PC-9 (cell line): ENCODE results near the gene IL21.

ENCODE experiments used
- EZH2 ChIP-seq: fragments of 200-600 bp; sonication (generic); IDR thresholded peaks from 2 replicates; pipeline ENCODE4 v1.8.0; 2017; ENCODE audit warnings: antibody characterized with exemption, low read depth
- TF ChIP-seq, protein P1 (sequence below): fragments of 200-600 bp; sonication (generic); conservative IDR thresholded peaks from 2 replicates; pipeline ENCODE4 v1.6.1; 2017; ENCODE audit warnings: mixed run types, antibody characterized with exemption, mild to moderate bottlenecking, moderate library complexity

GRCh38 chr4:122591196-122591595 lies 29.7 kb downstream of the IL21 start:
- no peak for TF ChIP-seq EZH2
- TF ChIP-seq, protein P1, sequence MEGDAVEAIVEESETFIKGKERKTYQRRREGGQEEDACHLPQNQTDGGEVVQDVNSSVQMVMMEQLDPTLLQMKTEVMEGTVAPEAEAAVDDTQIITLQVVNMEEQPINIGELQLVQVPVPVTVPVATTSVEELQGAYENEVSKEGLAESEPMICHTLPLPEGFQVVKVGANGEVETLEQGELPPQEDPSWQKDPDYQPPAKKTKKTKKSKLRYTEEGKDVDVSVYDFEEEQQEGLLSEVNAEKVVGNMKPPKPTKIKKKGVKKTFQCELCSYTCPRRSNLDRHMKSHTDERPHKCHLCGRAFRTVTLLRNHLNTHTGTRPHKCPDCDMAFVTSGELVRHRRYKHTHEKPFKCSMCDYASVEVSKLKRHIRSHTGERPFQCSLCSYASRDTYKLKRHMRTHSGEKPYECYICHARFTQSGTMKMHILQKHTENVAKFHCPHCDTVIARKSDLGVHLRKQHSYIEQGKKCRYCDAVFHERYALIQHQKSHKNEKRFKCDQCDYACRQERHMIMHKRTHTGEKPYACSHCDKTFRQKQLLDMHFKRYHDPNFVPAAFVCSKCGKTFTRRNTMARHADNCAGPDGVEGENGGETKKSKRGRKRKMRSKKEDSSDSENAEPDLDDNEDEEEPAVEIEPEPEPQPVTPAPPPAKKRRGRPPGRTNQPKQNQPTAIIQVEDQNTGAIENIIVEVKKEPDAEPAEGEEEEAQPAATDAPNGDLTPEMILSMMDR, result no peak
